Stimulated activated CD4-positive, alpha-beta T cell treated with anti-CD3 and anti-CD28 coated beads, Interleukin-12 subunit alpha, Interleukin-12 subunit beta, amount 100 ng/mL, for 4 hours (primary cell): ENCODE data around the gene SOX4.
A peak's percentile ranks its signal among the peaks of the same experiment; 100 is the strongest.

Experiments
- DNase-seq: peaks from one replicate; pipeline ENCODE4 v3.0.0-alpha.2; 2020

Gene SOX4

GRCh38 chr6:21594416-21595281 is 1.1 kb downstream of the SOX4 start:
- DNase-seq, result peak; percentile 25

GRCh38 chr6:21595285-21596144 is 2.0 kb downstream of the SOX4 start:
- peak; percentile 19 for DNase-seq

- peak; percentile 7 for DNase-seq
These were observed 2.8 kb downstream of the SOX4 start for GRCh38 chr6:21596145-21596948.

- DNase-seq, result no peak
These were observed 3.6 kb downstream of the SOX4 start for GRCh38 chr6:21596949-21597682.

GRCh38 chr6:21597801-21598673 is 4.5 kb downstream of the SOX4 start:
- DNase-seq, result no peak

GRCh38 chr6:21598674-21599023 is 5.1 kb downstream of the SOX4 start:
- no peak for DNase-seq

GRCh38 chr6:21599051-21599696 is 5.6 kb downstream of the SOX4 start:
- no peak for DNase-seq

GRCh38 chr6:21601339-21601923 is 7.9 kb downstream of the SOX4 start:
- no peak for DNase-seq

GRCh38 chr6:21601932-21602390 is 8.4 kb downstream of the SOX4 start:
- no peak for DNase-seq

- no peak for DNase-seq
These were observed 9.8 kb downstream of the SOX4 start for GRCh38 chr6:21603082-21603952.

- DNase-seq, result no peak
These were observed 10.5 kb downstream of the SOX4 start for GRCh38 chr6:21604081-21604480.

- no peak for DNase-seq
These were observed 11.6 kb downstream of the SOX4 start for GRCh38 chr6:21605166-21605565.

- no peak for DNase-seq
These were observed 15.1 kb downstream of the SOX4 start for GRCh38 chr6:21608601-21609000.

GRCh38 chr6:21609881-21610329 is 16.4 kb downstream of the SOX4 start:
- no peak for DNase-seq

GRCh38 chr6:21610341-21610740 is 16.8 kb downstream of the SOX4 start:
- no peak for DNase-seq

GRCh38 chr6:21611485-21611884 is 17.9 kb downstream of the SOX4 start:
- DNase-seq, result no peak

GRCh38 chr6:21612067-21612745 is 18.7 kb downstream of the SOX4 start:
- DNase-seq, result no peak

- DNase-seq, result no peak
These were observed 20.3 kb downstream of the SOX4 start for GRCh38 chr6:21613809-21614208.

- DNase-seq, result no peak
These were observed 20.7 kb downstream of the SOX4 start for GRCh38 chr6:21614226-21614625.
